Fibroblast of the conjunctiva (primary cell): ENCODE data around the gene HELZ.
"Not testable (repeated sequence)": the region's sequence is repeated elsewhere in the genome, so short reads cannot be mapped to it uniquely, and the experiment has no call there.

ENCODE experiments used
- DNase-seq: peaks from one replicate; pipeline ENCODE4 v3.0.0-alpha.2; 2010; ENCODE audit warnings: low read depth

The HELZ gene

GRCh38 chr17:67142030-67142429 is 103.0 kb downstream of the HELZ start:
- DNase-seq: not testable (repeated sequence)

- peak; percentile 22 for DNase-seq
Measured at GRCh38 chr17:67139784-67140665, 105.0 kb downstream of the HELZ start.

- DNase-seq: no peak
Measured at GRCh38 chr17:67139289-67139688, 105.7 kb downstream of the HELZ start.

- no peak for DNase-seq
Measured at GRCh38 chr17:67138392-67138791, 106.6 kb downstream of the HELZ start.

GRCh38 chr17:67137860-67138259 is 107.1 kb downstream of the HELZ start:
- no peak for DNase-seq

GRCh38 chr17:67137026-67137370 is 108.0 kb downstream of the HELZ start:
- no peak for DNase-seq

- DNase-seq: no peak
Measured at GRCh38 chr17:67136191-67137025, 108.6 kb downstream of the HELZ start.

GRCh38 chr17:67133161-67133560 is 111.8 kb downstream of the HELZ start:
- DNase-seq: no peak

- no peak for DNase-seq
Measured at GRCh38 chr17:67132366-67132765, 112.6 kb downstream of the HELZ start.

- no peak for DNase-seq
Measured at GRCh38 chr17:67130768-67131167, 114.2 kb downstream of the HELZ start.

GRCh38 chr17:67129283-67129682 is 115.7 kb downstream of the HELZ start:
- DNase-seq: no peak

- no peak for DNase-seq
Measured at GRCh38 chr17:67128700-67129099, 116.3 kb downstream of the HELZ start.

GRCh38 chr17:67127925-67128324 is 117.1 kb downstream of the HELZ start:
- DNase-seq: no peak

- no peak for DNase-seq
Measured at GRCh38 chr17:67126983-67127382, 118.0 kb downstream of the HELZ start.

- DNase-seq: not testable (repeated sequence)
Measured at GRCh38 chr17:67126543-67126942, 118.5 kb downstream of the HELZ start.

GRCh38 chr17:67125924-67126323 is 119.1 kb downstream of the HELZ start:
- DNase-seq: no peak

GRCh38 chr17:67125417-67125816 is 119.6 kb downstream of the HELZ start:
- DNase-seq: no peak

- DNase-seq: no peak
Measured at GRCh38 chr17:67124450-67125148, 120.4 kb downstream of the HELZ start.

- DNase-seq: no peak
Measured at GRCh38 chr17:67123699-67124098, 121.3 kb downstream of the HELZ start.

GRCh38 chr17:67121316-67121891 is 123.6 kb downstream of the HELZ start:
- peak; percentile 68 for DNase-seq

GRCh38 chr17:67119102-67119501 is 125.9 kb downstream of the HELZ start:
- DNase-seq: no peak

GRCh38 chr17:67116045-67116575 is 128.9 kb downstream of the HELZ start:
- DNase-seq: no peak
